Head of caudate nucleus (tissue), 42 donors: ENCODE measurements around the gene ANKRD40CL.
"Not testable (repeated sequence)": the region's sequence is repeated elsewhere in the genome, so short reads cannot be mapped to it uniquely, and the experiment has no call there.

ENCODE experiments used
- DNase-seq, 42 donors: peaks; one replicate each; pipeline versions ENCODE4 v3.0.0 to v3.0.0-alpha.2; 2020 to 2021; ENCODE audit warnings: mixed read lengths in 7 of 42
- intact Hi-C: fragments of 100-400 bp; cut with DNase I; formaldehyde crosslinking; loops from one replicate; pipeline ENCODE4 v1.15.0; 2022

ANKRD40CL gene

GRCh38 chr17:50725769-50726655 is 41.3 kb downstream of the ANKRD40CL start:
- DNase-seq = no peak
- intact Hi-C loops = no loop called here

GRCh38 chr17:50724622-50725021 is 42.7 kb downstream of the ANKRD40CL start:
- intact Hi-C loops, DNase-seq: not testable (repeated sequence)

- intact Hi-C loops = no loop called here
- DNase-seq = no peak
Observed at GRCh38 chr17:50722746-50723145, 44.6 kb downstream of the ANKRD40CL start.

- no peak for DNase-seq
- intact Hi-C loops = no loop called here
Observed at GRCh38 chr17:50721194-50722010, 45.9 kb downstream of the ANKRD40CL start.

GRCh38 chr17:50719924-50720794 is 47.2 kb downstream of the ANKRD40CL start:
- no peak for DNase-seq
- intact Hi-C loops = no loop called here

- DNase-seq = peak; percentile 83 to 98 (median 94)
- intact Hi-C loops = no loop called here
Observed at GRCh38 chr17:50719144-50719923, 48.0 kb downstream of the ANKRD40CL start, which contains the start of gene LUC7L3. Gene LUC7L3 (plus strand): TSS chr17:50719603. CDS start chr17:50719733, 130 bp downstream.

GRCh38 chr17:50715471-50715870 is 51.8 kb downstream of the ANKRD40CL start:
- no peak for DNase-seq
- intact Hi-C loops = no loop called here

GRCh38 chr17:50712641-50713040 is 54.7 kb downstream of the ANKRD40CL start:
- intact Hi-C loops = no loop called here
- DNase-seq = no peak
